ENCODE data around the gene IRAK2.

The IRAK2 gene

GRCh38 chr3:10164546-10165393 lies at the start of gene IRAK2:
Gene IRAK2 (plus strand): TSS chr3:10164919. CDS start chr3:10164955, 36 bp downstream.
- peak; percentile 54 for TF ChIP-seq CTCF (IDR thresholded peaks at IDR 0.05; ENCODE audit: insufficient read depth, low read length, poor library complexity, severe bottlenecking)
- H3K4me3 ChIP-seq (replicated peaks; ENCODE audit: low read depth, low read length) = peak within 1 kb of the TSS; percentile 96
- H3K27me3 ChIP-seq (replicated peaks; ENCODE audit: control insufficient read depth, insufficient read depth, low read length) = no peaks in the 10 kb centered on the region
- peak; percentile 78 for DNase-seq (ENCODE audit: extremely low read depth, insufficient read length)
- no peaks in the 10 kb centered on the region for H3K36me3 ChIP-seq (ENCODE audit: control insufficient read depth, insufficient read depth, low read length)

- peak within 1 kb of the TSS; percentile 99 for H3K4me3 ChIP-seq (replicated peaks; ENCODE audit: low read depth, low read length)
- no peak for TF ChIP-seq CTCF (IDR thresholded peaks at IDR 0.05; ENCODE audit: insufficient read depth, low read length, poor library complexity, severe bottlenecking)
- H3K27me3 ChIP-seq (replicated peaks; ENCODE audit: control insufficient read depth, insufficient read depth, low read length) = no peaks in the 10 kb centered on the region
- no peaks in the 10 kb centered on the region; the same call in none of the 2 replicates for H3K36me3 ChIP-seq (ENCODE audit: control insufficient read depth, insufficient read depth, low read length)
- DNase-seq (ENCODE audit: extremely low read depth, insufficient read length) = peak; percentile 97
Measured at GRCh38 chr3:10115326-10116137, 49.2 kb upstream of the IRAK2 start, which contains the start of gene BRK1. Gene BRK1 (plus strand): TSS chr3:10115675. CDS start chr3:10115702, 27 bp downstream.

- H3K4me3 ChIP-seq (replicated peaks; ENCODE audit: low read depth, low read length) = peak overlapping the region; percentile 99
- TF ChIP-seq CTCF (IDR thresholded peaks at IDR 0.05; ENCODE audit: insufficient read depth, low read length, poor library complexity, severe bottlenecking) = no peak
- H3K27me3 ChIP-seq (replicated peaks; ENCODE audit: control insufficient read depth, insufficient read depth, low read length) = no peaks in the 10 kb centered on the region
- H3K36me3 ChIP-seq (ENCODE audit: control insufficient read depth, insufficient read depth, low read length) = no peaks in the 10 kb centered on the region; the same call in none of the 2 replicates
- no peak for DNase-seq (ENCODE audit: extremely low read depth, insufficient read length)
Measured at GRCh38 chr3:10116138-10116460, 48.6 kb upstream of the IRAK2 start.

GRCh38 chr3:10116928-10117327 lies 47.8 kb upstream of the IRAK2 start:
- no peaks in the 10 kb centered on the region for H3K27me3 ChIP-seq (replicated peaks; ENCODE audit: control insufficient read depth, insufficient read depth, low read length)
- no peak for DNase-seq (ENCODE audit: extremely low read depth, insufficient read length)
- no peak for TF ChIP-seq CTCF (IDR thresholded peaks at IDR 0.05; ENCODE audit: insufficient read depth, low read length, poor library complexity, severe bottlenecking)
- peak overlapping the region; percentile 99; the same call in 1 of the 2 replicates for H3K4me3 ChIP-seq (replicated peaks; ENCODE audit: low read depth, low read length)
- no peaks in the 10 kb centered on the region; the same call in none of the 2 replicates for H3K36me3 ChIP-seq (ENCODE audit: control insufficient read depth, insufficient read depth, low read length)

GRCh38 chr3:10119376-10119775 lies 45.3 kb upstream of the IRAK2 start:
- Histone ChIP-seq H3K36me3 (ENCODE audit: control insufficient read depth, insufficient read depth, low read length) (no peaks in the 10 kb centered on the region; the same call in none of the 2 replicates), H3K27me3 (replicated peaks; ENCODE audit: control insufficient read depth, insufficient read depth, low read length) (no peaks in the 10 kb centered on the region), H3K4me3 (replicated peaks; ENCODE audit: low read depth, low read length) (no peak overlapping the region)
- TF ChIP-seq CTCF (IDR thresholded peaks at IDR 0.05; ENCODE audit: insufficient read depth, low read length, poor library complexity, severe bottlenecking) = no peak
- no peak for DNase-seq (ENCODE audit: extremely low read depth, insufficient read length)
